C4-2B (cell line): ENCODE results near the gene PSRC1.

ENCODE experiments used
- ZFX ChIP-seq: fragments of 450-650 bp; IDR thresholded peaks from 2 replicates; pipeline ENCODE4 v1.6.1; 2017
- TF ChIP-seq, protein P1 (sequence below): fragments of 450-650 bp; conservative IDR thresholded peaks from 2 replicates; pipeline ENCODE4 v1.5.1; 2017; ENCODE audit warnings: mild to moderate bottlenecking

DNA sequence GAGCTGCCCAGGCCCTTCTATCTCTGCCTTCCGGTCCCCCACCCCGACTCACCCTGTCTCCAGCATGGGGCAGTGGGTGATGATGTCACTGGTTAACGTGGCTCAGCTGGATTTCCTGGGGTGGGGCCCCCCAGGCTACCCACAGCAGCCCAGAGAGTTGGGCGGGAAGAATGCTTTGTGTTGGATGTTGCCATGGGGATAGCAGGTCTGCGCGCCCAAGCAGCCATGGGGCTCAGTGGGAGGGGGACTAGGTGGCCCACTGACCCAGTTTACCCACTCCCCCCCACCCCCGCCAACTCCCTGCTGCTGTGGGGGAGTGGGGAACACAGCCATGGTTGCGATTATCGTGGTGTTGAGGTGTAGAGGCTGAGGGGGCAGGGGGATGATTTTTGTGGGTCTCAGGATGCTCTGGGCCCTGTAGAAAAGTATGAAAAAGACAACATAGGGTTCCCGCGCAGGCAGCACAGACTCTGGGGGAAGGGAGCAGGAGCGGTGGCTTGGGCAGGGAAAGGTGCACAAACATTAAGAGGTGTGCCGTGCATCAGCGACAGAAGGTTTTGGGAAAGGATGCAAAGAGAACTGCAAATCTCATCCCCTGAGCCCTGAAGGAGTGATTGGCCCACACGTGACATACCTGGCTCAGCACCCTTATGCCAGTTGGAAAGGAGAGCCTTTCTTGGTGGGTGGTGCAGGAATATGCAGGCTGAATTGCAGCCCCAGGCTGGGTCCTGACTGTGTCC lies 25.1 kb downstream of the PSRC1 start:
- TF ChIP-seq, protein P1, sequence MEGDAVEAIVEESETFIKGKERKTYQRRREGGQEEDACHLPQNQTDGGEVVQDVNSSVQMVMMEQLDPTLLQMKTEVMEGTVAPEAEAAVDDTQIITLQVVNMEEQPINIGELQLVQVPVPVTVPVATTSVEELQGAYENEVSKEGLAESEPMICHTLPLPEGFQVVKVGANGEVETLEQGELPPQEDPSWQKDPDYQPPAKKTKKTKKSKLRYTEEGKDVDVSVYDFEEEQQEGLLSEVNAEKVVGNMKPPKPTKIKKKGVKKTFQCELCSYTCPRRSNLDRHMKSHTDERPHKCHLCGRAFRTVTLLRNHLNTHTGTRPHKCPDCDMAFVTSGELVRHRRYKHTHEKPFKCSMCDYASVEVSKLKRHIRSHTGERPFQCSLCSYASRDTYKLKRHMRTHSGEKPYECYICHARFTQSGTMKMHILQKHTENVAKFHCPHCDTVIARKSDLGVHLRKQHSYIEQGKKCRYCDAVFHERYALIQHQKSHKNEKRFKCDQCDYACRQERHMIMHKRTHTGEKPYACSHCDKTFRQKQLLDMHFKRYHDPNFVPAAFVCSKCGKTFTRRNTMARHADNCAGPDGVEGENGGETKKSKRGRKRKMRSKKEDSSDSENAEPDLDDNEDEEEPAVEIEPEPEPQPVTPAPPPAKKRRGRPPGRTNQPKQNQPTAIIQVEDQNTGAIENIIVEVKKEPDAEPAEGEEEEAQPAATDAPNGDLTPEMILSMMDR, result no peak
- TF ChIP-seq ZFX, result no peak
